Duodenal mucosa (tissue), 2 donors: ENCODE measurements around the gene CRPPA.

Experiments
- H3K27ac ChIP-seq: one replicate; pipeline ENCODE4 v1.7.0; 2013; ENCODE audit warnings: low read depth, low read length
- H3K27me3 ChIP-seq, 2 donors: one replicate each; pipeline ENCODE4 v1.7.0; 2013; ENCODE audit warnings: low read length in 2 of 2, control low read depth in 1 of 2; ENCODE audit not compliant: insufficient read depth in 2 of 2, control insufficient read depth in 1 of 2
- H3K36me3 ChIP-seq, 2 donors: one replicate each; pipeline ENCODE4 v1.7.0; 2013; ENCODE audit warnings: low read length in 2 of 2, control low read depth in 1 of 2; ENCODE audit not compliant: insufficient read depth in 2 of 2, control insufficient read depth in 1 of 2
- H3K4me1 ChIP-seq, 2 donors: one replicate each; pipeline ENCODE4 v1.7.0; 2013; ENCODE audit warnings: low read length in 2 of 2, control low read depth in 1 of 2; ENCODE audit not compliant: insufficient read depth in 2 of 2, control insufficient read depth in 1 of 2
- H3K4me3 ChIP-seq, 2 donors: one replicate each; pipeline ENCODE4 v1.7.0; 2013; ENCODE audit warnings: low read length in 2 of 2, low read depth in 1 of 2
- H3K9ac ChIP-seq, 2 donors: one replicate each; pipeline ENCODE4 v1.7.0; 2013; ENCODE audit warnings: low read length in 2 of 2, low read depth in 1 of 2
- H3K9me3 ChIP-seq, 2 donors: one replicate each; pipeline ENCODE4 v1.7.0; 2013; ENCODE audit warnings: low read length in 2 of 2, control low read depth in 1 of 2; ENCODE audit not compliant: control insufficient read depth in 1 of 2

Gene CRPPA

DNA sequence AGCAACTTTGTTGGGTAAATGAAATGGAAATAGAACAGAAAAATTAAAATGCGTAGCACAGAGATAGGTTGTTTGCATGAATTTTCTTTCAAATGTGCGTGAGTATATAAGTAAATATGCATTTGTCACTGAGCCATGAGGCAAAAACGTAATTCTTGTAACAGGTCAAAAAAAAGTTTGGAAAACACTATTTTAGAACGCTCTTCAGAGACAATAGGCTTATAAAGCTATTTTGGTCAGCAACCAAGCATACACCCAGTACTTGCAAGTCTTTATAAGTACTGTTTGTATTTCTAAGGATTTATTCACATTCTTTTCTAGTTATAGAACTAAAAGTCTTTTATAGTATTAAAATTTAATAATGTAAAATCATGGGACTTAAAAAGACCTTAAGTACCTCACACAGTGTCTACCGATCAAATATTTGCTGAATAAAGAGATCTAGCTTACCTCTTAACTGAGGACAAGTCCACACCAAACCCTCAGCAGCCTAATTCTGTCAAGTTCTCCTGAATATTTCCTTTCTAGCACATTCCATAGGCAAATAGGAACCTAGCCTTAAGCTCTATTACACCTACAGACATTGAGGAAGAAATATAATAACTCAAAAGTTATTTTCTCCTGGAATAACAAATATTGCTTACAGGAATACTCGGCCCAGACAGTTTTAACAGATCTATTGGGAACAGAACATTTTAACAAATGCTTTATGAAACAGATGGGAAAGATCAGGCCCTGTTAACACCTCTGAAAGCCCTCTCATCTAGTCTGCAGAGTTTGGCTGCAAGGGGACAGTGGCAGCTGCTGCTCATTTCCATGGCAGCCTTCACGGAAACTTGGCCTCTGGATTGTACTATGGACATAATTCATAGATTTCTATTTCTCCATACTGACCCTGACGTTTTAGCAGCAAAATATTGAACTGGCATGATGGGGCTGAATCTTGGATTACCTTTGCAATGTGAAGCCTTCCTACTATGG, 8.8 kb downstream of the CRPPA start:
- Histone ChIP-seq H3K27me3 (no peaks in the 10 kb centered on the region), H3K4me3 (no peak overlapping the region), H3K9ac (no peak overlapping the region), H3K27ac (no peak overlapping the region), H3K9me3 (no peaks in the 10 kb centered on the region), H3K4me1 (no peaks in the 10 kb centered on the region), H3K36me3 (no peaks in the 10 kb centered on the region)

DNA sequence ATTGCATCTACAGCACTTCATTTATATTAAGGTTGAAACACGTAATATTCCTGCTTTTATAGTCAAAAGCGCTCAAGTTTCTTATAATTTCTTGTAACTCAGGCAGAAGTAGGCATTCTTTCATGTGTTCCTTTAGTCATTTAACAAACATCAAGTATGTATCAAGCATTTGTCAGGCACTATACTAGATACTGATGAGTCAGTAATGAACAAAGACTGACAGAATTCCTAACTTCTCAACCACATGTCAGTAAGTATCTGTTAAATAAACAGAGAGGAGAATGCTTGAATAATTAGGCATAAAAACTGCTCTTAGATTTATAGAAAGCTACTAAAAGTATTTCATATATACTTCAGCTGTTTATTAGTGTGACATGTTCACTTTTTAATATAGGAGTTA, 9.9 kb downstream of the CRPPA start:
- H3K27ac ChIP-seq, result no peak overlapping the region
- no peak overlapping the region for H3K9ac ChIP-seq
- H3K4me3 ChIP-seq, result no peak overlapping the region
- H3K4me1 ChIP-seq, result no peaks in the 10 kb centered on the region
- no peaks in the 10 kb centered on the region for H3K9me3 ChIP-seq
- H3K27me3 ChIP-seq, result no peaks in the 10 kb centered on the region
- no peaks in the 10 kb centered on the region for H3K36me3 ChIP-seq

DNA sequence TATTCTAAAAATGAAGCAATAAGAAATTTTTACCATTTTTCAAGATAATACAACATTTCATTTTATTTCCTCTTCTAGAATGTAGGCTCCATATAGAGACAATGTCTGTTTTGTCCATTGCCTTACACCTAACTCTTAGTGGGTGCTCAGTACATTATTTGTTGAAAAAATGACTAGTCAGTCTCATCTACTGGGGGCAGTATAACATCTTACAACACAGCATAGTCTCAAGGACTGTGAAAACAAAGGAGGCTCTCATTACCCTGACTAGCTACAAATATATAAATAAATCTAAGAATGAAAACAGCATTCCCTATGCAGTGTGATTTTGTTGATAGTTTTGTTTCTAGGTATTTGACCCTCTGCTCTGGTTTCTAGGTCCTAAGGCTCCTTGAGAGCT, 11.6 kb downstream of the CRPPA start:
- H3K36me3 ChIP-seq, result no peaks in the 10 kb centered on the region
- no peaks in the 10 kb centered on the region for H3K9me3 ChIP-seq
- H3K27me3 ChIP-seq, result no peaks in the 10 kb centered on the region
- H3K4me1 ChIP-seq, result no peaks in the 10 kb centered on the region
- H3K27ac ChIP-seq, result no peak overlapping the region
- no peak overlapping the region for H3K9ac ChIP-seq
- H3K4me3 ChIP-seq, result no peak overlapping the region

DNA sequence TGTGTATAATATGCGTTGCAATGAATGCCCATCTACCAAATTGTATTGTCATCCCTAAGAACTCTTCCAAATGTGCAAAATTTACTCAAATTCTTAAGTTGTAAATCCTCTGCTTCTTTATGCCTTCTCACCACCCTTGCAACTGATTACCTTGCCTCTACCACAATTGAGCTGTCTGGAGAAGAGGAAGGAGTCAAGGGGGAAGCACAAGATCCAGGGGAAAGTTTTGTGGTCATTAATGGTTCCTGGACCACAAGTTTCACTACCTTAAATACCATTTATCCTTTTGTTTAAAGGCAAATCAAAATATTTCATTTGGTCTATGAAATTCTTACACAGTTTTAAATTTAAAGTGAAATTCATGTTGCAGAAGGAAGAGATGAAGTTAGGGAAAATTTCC, 16.7 kb downstream of the CRPPA start:
- H3K9ac ChIP-seq, result no peak overlapping the region
- no peaks in the 10 kb centered on the region for H3K27me3 ChIP-seq
- H3K36me3 ChIP-seq, result no peaks in the 10 kb centered on the region
- H3K4me1 ChIP-seq, result no peaks in the 10 kb centered on the region
- peaks cover 8 to 11% of the 10 kb centered on the region in 2 donors for H3K9me3 ChIP-seq
- H3K4me3 ChIP-seq, result no peak overlapping the region
- no peak overlapping the region for H3K27ac ChIP-seq

DNA sequence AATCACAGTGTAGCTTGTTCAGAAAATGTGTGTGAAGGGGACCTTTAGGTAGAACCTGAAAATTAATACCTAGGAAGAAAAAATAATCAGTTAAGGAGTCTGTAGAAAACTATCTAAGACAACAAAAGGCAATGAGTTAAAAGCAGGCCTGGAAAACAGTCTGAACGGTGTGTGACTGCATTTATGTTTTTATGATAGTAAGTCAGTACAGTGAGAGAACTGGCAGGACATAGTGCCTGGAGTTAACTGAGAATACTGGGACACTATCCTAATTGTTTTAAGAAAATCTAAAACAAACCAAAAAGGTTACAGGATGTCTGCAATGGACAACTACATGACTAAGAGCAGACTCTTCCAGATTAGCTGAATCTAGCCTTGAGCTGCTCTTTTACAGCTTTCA, 17.9 kb downstream of the CRPPA start:
- H3K27ac ChIP-seq, result no peak overlapping the region
- H3K9ac ChIP-seq, result no peak overlapping the region
- peaks cover 20 to 23% of the 10 kb centered on the region in 2 donors for H3K9me3 ChIP-seq
- no peaks in the 10 kb centered on the region for H3K27me3 ChIP-seq
- no peaks in the 10 kb centered on the region for H3K4me1 ChIP-seq
- H3K36me3 ChIP-seq, result no peaks in the 10 kb centered on the region
- no peak overlapping the region for H3K4me3 ChIP-seq

DNA sequence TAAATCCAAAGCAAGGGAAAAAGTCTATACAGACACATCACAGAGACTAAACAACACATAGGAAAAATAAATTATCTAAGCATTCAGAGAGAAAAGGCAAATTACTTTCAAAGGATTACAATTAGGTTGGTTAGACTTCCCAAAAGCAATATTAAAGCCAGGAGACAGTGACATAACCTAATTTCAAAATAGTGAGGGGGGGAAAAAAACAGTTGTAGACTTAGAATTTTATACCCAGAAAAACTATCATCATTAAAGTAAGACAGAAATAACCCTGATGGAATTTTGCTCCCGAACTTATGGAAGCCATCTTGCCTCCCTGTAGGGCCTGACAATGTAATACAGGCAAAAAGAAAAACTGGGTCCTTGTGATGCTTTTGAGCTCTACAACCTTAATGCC, 18.4 kb downstream of the CRPPA start:
- no peak overlapping the region for H3K9ac ChIP-seq
- no peaks in the 10 kb centered on the region for H3K27me3 ChIP-seq
- H3K4me3 ChIP-seq, result no peak overlapping the region
- no peaks in the 10 kb centered on the region for H3K4me1 ChIP-seq
- H3K36me3 ChIP-seq, result no peaks in the 10 kb centered on the region
- H3K9me3 ChIP-seq, result peaks cover 25 to 28% of the 10 kb centered on the region in 2 donors
- H3K27ac ChIP-seq, result no peak overlapping the region

DNA sequence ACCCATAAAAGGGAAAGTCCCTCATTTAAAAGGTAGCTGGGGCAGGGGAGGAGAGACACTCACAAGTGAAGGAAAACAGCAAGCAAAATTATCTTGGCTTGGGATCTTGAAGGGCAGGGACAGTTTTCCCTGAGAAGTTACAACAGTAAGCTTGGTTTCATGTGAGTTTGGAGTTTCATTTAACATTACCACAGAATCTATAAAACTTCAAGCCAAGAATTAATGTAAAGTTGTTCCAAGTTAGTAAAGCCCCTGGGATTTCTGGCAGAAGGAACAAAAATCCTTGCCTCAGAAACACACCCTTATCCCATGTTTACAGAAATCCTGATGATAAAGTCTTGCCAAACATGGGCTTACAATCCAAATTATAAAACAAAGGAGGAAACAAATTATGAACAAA, 19.2 kb downstream of the CRPPA start:
- peaks cover 33 to 37% of the 10 kb centered on the region in 2 donors for H3K9me3 ChIP-seq
- H3K27ac ChIP-seq, result no peak overlapping the region

DNA sequence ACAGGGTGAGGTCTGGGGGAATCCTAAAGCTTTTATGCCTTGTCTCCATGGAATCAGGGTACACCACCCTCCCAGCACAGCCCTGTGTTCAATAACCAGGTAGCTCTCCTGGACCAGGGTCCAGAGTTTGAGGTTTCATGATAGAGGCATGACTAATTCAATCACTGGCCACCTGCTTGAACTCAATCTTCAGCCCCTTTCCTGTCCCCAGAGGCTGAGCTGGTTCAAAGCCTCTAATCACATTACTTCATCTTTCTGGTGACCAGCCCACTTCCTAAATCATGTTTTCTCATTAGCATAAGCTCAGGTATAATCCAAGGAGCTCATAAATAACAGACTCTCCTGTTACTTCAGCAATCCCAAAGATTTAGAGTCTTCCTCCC, 20.5 kb downstream of the CRPPA start:
- Histone ChIP-seq H3K9me3 (peaks cover 40 to 41% of the 10 kb centered on the region in 2 donors), H3K4me3 (no peak overlapping the region), H3K9ac (no peak overlapping the region), H3K27ac (no peak overlapping the region), H3K27me3 (no peaks in the 10 kb centered on the region), H3K36me3 (no peaks in the 10 kb centered on the region), H3K4me1 (no peaks in the 10 kb centered on the region)

More for the DNA sequence above, 19.2 kb downstream of the CRPPA start:
- Histone ChIP-seq H3K4me1 (no peaks in the 10 kb centered on the region), H3K36me3 (no peaks in the 10 kb centered on the region), H3K27me3 (no peaks in the 10 kb centered on the region), H3K9ac (no peak overlapping the region), H3K4me3 (no peak overlapping the region)

DNA sequence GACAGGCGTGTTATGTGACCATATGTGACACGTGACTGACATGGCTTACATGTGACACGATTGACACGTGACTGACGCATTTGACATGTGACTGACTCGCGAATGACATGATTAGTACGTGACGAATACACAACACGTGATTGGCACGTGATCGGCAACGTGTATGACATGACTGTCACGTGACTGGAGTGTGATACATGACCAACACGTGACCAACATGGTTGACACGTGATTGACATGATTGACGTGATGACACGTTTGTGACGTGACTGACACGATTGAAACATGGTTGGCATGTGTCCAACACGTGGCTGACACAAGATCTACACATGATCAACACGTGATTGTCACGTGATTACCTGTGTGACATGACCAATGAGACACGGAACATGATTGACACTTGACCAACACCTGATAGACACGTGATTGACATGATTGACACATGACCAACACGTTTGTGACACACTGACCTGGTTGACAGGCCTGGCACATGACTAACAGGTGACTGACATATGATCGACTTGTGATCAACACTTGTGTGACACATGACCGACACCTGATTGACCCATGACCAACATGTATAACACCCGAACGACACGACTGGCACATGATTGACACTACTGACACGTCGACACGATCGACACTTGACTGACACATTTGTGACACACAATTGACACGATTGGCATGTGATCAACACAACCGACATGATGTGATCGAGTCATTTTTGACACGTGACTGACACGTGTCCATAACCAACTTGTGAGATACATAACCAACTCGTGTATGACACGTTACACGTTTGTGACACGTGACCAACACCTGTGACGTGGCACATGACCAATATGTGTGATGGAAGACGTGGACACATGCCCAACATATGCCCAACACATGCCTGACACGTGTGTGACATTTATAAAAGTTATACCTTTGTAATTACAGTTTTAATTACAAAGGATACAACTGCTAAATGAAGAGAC, 21.1 kb downstream of the CRPPA start:
- H3K9ac ChIP-seq, result no peak overlapping the region
- peaks cover 40 to 41% of the 10 kb centered on the region in 2 donors for H3K9me3 ChIP-seq
- H3K36me3 ChIP-seq, result no peaks in the 10 kb centered on the region
- H3K27ac ChIP-seq, result no peak overlapping the region
- H3K27me3 ChIP-seq, result no peaks in the 10 kb centered on the region
- H3K4me3 ChIP-seq, result peak overlapping the region in 1 of 2 donors; percentile 19
- no peaks in the 10 kb centered on the region for H3K4me1 ChIP-seq
